Neural cell (in vitro differentiated cells): Measurements from ENCODE around the gene ANKRD10. TPM values are rescaled to one million over a fixed set of nuclear protein-coding genes. Genes with fewer than 3 reads are reported as not detected.

ENCODE experiments used
- H2AFZ ChIP-seq: fragments of 200-600, 300-800 bp; sonication (generic), shearing (Covaris generic); 2 replicates; pipeline ENCODE4 v1.6.0; 2014; ENCODE audit warnings: low read depth, mild to moderate bottlenecking, antibody characterized with exemption, low read length, moderate library complexity
- H3F3A ChIP-seq: fragments of 200-600 bp; shearing (Covaris generic); 2 replicates; pipeline ENCODE4 v1.6.1; 2016; ENCODE audit warnings: mild to moderate bottlenecking, moderate library complexity, mixed read lengths, antibody characterized with exemption, low read length; ENCODE audit not compliant: insufficient read depth, poor library complexity, severe bottlenecking
- H3K27ac ChIP-seq: fragments of 200-600, 300-800 bp; sonication (generic), shearing (Covaris generic); 2 replicates; pipeline ENCODE4 v1.5.1; 2014; ENCODE audit warnings: mild to moderate bottlenecking, low read length, moderate library complexity
- H3K27me3 ChIP-seq: fragments of 300-800, 200-600 bp; sonication (generic), shearing (Covaris generic); 2 replicates; pipeline ENCODE4 v1.6.0; 2014; ENCODE audit warnings: mild to moderate bottlenecking, low read depth, low read length, moderate library complexity; ENCODE audit not compliant: insufficient read depth
- H3K36me3 ChIP-seq: fragments of 300-800, 200-600 bp; sonication (generic), shearing (Covaris generic); 2 replicates; pipeline ENCODE4 v1.5.1; 2014; ENCODE audit warnings: mild to moderate bottlenecking, antibody characterized with exemption, low read length, moderate library complexity; ENCODE audit not compliant: insufficient read depth
- H3K4me2 ChIP-seq: fragments of 300-800, 200-600 bp; sonication (generic), shearing (Covaris generic); 2 replicates; pipeline ENCODE4 v1.6.0; 2014; ENCODE audit warnings: mild to moderate bottlenecking, low read length
- H3K4me3 ChIP-seq: fragments of 300-800, 200-600 bp; sonication (generic), shearing (Covaris generic); 2 replicates; pipeline ENCODE4 v1.5.1; 2014; ENCODE audit warnings: mild to moderate bottlenecking, low read length, moderate library complexity
- H3K79me2 ChIP-seq: fragments of 200-600 bp; shearing (Covaris generic); replicated peaks from 2 replicates; pipeline ENCODE4 v1.6.0; 2014; ENCODE audit warnings: mild to moderate bottlenecking, low read length, moderate library complexity; ENCODE audit not compliant: insufficient read depth
- H3K9ac ChIP-seq: fragments of 300-800, 200-600 bp; sonication (generic), shearing (Covaris generic); 2 replicates; pipeline ENCODE4 v1.6.1; 2016; ENCODE audit warnings: mild to moderate bottlenecking, low read length, mixed read lengths
- H3K9me2 ChIP-seq: fragments of 200-600 bp; shearing (Covaris generic); 2 replicates; pipeline ENCODE4 v1.6.1; 2016; ENCODE audit warnings: mild to moderate bottlenecking, low read length, mixed read lengths; ENCODE audit not compliant: insufficient read depth
- H3K9me3 ChIP-seq: fragments of 200-600, 300-800 bp; sonication (generic), shearing (Covaris generic); 2 replicates; pipeline ENCODE4 v1.6.1; 2016; ENCODE audit warnings: mild to moderate bottlenecking, mixed run types, low read length, moderate library complexity, mixed read lengths
- H4K20me1 ChIP-seq: fragments of 200-600 bp; shearing (Covaris generic); 2 replicates; pipeline ENCODE4 v1.6.1; 2016; ENCODE audit warnings: mild to moderate bottlenecking, mixed run types; ENCODE audit not compliant: insufficient read depth
- EP300 ChIP-seq: fragments of 450-650 bp; conservative IDR thresholded peaks from 2 replicates; pipeline ENCODE4 v1.6.1; 2014; ENCODE audit warnings: antibody characterized with exemption, mild to moderate bottlenecking, moderate library complexity; ENCODE audit not compliant: poor library complexity, severe bottlenecking
- EZH2 ChIP-seq: fragments of 200-600, 300-800 bp; shearing (Covaris generic), sonication (generic); IDR thresholded peaks from 2 replicates; pipeline ENCODE4 v1.6.1; 2014; ENCODE audit warnings: antibody characterized with exemption, low read length, borderline replicate concordance, mild to moderate bottlenecking; ENCODE audit not compliant: insufficient read depth, poor library complexity, severe bottlenecking
- MXI1 ChIP-seq: fragments of 450-650 bp; conservative IDR thresholded peaks from 2 replicates; pipeline ENCODE4 v1.6.1; 2014; ENCODE audit warnings: antibody characterized with exemption, mild to moderate bottlenecking; ENCODE audit not compliant: poor library complexity, severe bottlenecking
- POLR2AphosphoS5 ChIP-seq: IDR thresholded peaks from 2 replicates; pipeline ENCODE4 v1.6.1; 2012
- RAD21 ChIP-seq: fragments of 450-650 bp; conservative IDR thresholded peaks from 2 replicates; pipeline ENCODE4 v1.6.1; 2014; ENCODE audit warnings: antibody characterized with exemption, mild to moderate bottlenecking, moderate library complexity
- SMC3 ChIP-seq: fragments of 450-650 bp; conservative IDR thresholded peaks from 2 replicates; pipeline ENCODE4 v1.6.1; 2014; ENCODE audit warnings: antibody characterized with exemption, mild to moderate bottlenecking, moderate library complexity; ENCODE audit not compliant: poor library complexity
- TAF1 ChIP-seq: IDR thresholded peaks from 2 replicates; pipeline ENCODE4 v1.6.1; 2012; ENCODE audit warnings: low read depth
- polyA plus RNA-seq: library from polyadenylated mRNA; depleted of rRNA; stranded (reverse); fragments of >200 nt; gene quantifications from 2 replicates; pipeline ENCODE4 v1.2.3, GENCODE V29; 2014
- TF ChIP-seq, protein P1 (sequence below): IDR thresholded peaks from 2 replicates; pipeline ENCODE4 v1.6.1; 2012; ENCODE audit warnings: borderline replicate concordance
- TF ChIP-seq, protein P2 (sequence below): fragments of 450-650 bp; IDR thresholded peaks from 2 replicates; pipeline ENCODE4 v1.5.1; 2014; ENCODE audit warnings: antibody characterized with exemption, mild to moderate bottlenecking, moderate library complexity; ENCODE audit not compliant: poor library complexity, severe bottlenecking

Gene ANKRD10
- polyA plus RNA-seq, 1 donor from 2014 or later, result 564 TPM

DNA sequence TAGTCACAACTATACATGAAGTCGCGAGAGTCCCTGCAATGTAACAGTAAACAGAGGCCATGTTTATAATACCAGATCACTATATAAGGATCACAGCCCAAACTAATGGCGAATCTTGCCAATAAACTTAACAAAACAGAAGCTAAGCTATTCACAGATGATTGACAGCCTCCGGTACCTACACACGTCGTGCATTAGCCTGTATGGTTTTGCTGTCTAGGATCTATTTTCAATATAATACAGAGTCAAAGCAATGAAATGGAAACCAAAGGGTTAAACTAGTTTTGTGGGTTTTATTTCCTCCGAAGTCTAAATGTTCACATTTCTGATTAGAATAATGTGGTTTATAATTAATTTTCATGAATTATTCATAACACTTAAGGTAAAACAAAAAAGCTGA is 10.1 kb downstream of the ANKRD10 start:
- no peaks in the 10 kb centered on the region for H3K9me2 ChIP-seq
- peaks cover 46% of the 10 kb centered on the region for H3K79me2 ChIP-seq
- H3F3A ChIP-seq, result no peaks in the 10 kb centered on the region
- H4K20me1 ChIP-seq, result peaks cover 3% of the 10 kb centered on the region
- H3K4me2 ChIP-seq, result no peak overlapping the region
- no peak overlapping the region for H3K4me3 ChIP-seq
- H3K9ac ChIP-seq, result no peak overlapping the region
- H3K27ac ChIP-seq, result no peak overlapping the region
- no peak for TF ChIP-seq SMC3
- TF ChIP-seq, protein P1, sequence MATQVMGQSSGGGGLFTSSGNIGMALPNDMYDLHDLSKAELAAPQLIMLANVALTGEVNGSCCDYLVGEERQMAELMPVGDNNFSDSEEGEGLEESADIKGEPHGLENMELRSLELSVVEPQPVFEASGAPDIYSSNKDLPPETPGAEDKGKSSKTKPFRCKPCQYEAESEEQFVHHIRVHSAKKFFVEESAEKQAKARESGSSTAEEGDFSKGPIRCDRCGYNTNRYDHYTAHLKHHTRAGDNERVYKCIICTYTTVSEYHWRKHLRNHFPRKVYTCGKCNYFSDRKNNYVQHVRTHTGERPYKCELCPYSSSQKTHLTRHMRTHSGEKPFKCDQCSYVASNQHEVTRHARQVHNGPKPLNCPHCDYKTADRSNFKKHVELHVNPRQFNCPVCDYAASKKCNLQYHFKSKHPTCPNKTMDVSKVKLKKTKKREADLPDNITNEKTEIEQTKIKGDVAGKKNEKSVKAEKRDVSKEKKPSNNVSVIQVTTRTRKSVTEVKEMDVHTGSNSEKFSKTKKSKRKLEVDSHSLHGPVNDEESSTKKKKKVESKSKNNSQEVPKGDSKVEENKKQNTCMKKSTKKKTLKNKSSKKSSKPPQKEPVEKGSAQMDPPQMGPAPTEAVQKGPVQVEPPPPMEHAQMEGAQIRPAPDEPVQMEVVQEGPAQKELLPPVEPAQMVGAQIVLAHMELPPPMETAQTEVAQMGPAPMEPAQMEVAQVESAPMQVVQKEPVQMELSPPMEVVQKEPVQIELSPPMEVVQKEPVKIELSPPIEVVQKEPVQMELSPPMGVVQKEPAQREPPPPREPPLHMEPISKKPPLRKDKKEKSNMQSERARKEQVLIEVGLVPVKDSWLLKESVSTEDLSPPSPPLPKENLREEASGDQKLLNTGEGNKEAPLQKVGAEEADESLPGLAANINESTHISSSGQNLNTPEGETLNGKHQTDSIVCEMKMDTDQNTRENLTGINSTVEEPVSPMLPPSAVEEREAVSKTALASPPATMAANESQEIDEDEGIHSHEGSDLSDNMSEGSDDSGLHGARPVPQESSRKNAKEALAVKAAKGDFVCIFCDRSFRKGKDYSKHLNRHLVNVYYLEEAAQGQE, result no peak
- TF ChIP-seq EZH2, result no peak
- TF ChIP-seq RAD21, result no peak
- TF ChIP-seq MXI1, result no peak
- TF ChIP-seq EP300, result no peak
- TF ChIP-seq TAF1, result no peak
- TF ChIP-seq POLR2AphosphoS5, result no peak
- TF ChIP-seq, protein P2, sequence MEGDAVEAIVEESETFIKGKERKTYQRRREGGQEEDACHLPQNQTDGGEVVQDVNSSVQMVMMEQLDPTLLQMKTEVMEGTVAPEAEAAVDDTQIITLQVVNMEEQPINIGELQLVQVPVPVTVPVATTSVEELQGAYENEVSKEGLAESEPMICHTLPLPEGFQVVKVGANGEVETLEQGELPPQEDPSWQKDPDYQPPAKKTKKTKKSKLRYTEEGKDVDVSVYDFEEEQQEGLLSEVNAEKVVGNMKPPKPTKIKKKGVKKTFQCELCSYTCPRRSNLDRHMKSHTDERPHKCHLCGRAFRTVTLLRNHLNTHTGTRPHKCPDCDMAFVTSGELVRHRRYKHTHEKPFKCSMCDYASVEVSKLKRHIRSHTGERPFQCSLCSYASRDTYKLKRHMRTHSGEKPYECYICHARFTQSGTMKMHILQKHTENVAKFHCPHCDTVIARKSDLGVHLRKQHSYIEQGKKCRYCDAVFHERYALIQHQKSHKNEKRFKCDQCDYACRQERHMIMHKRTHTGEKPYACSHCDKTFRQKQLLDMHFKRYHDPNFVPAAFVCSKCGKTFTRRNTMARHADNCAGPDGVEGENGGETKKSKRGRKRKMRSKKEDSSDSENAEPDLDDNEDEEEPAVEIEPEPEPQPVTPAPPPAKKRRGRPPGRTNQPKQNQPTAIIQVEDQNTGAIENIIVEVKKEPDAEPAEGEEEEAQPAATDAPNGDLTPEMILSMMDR, result no peak
- H3K27me3 ChIP-seq, result no peaks in the 10 kb centered on the region
- no peaks in the 10 kb centered on the region for H3K9me3 ChIP-seq
- H2AFZ ChIP-seq, result no peak overlapping the region
- peaks cover 12% of the 10 kb centered on the region for H3K36me3 ChIP-seq

DNA sequence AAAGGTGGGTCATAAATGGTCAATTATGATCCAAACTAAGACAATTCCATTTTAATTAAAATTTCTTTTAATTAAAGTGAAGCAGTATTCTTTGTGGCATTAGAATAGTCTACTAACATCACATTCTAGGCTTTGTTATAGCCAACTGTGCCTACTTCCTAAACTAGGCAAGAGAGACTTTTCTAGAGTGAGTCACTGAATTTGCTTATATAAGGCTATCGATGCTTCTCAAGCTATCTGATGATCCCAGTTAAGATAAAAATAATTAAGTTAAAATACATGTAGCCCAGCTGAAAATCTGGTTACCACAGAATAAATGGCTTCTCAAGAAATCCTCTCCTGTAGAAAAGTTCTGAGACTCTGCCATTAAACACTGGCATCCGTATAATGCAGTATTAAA is 12.5 kb downstream of the ANKRD10 start:
- no peak overlapping the region for H2AFZ ChIP-seq
- H3K36me3 ChIP-seq, result peaks cover 12% of the 10 kb centered on the region
- no peaks in the 10 kb centered on the region for H4K20me1 ChIP-seq
- H3K79me2 ChIP-seq, result peaks cover 22% of the 10 kb centered on the region
- no peaks in the 10 kb centered on the region for H3F3A ChIP-seq
- no peak overlapping the region for H3K9ac ChIP-seq
- no peak overlapping the region for H3K4me2 ChIP-seq
- TF ChIP-seq, protein P2, result no peak
- TF ChIP-seq TAF1, result no peak
- no peak for TF ChIP-seq SMC3
- TF ChIP-seq POLR2AphosphoS5, result no peak
- no peak for TF ChIP-seq MXI1
- TF ChIP-seq, protein P1, result no peak
- TF ChIP-seq RAD21, result no peak
- no peak for TF ChIP-seq EZH2
- TF ChIP-seq EP300, result no peak
- H3K4me3 ChIP-seq, result no peak overlapping the region
- H3K9me3 ChIP-seq, result no peaks in the 10 kb centered on the region
- no peak overlapping the region for H3K27ac ChIP-seq
- H3K27me3 ChIP-seq, result no peaks in the 10 kb centered on the region
- H3K9me2 ChIP-seq, result no peaks in the 10 kb centered on the region
